Ammon's horn (tissue), 1 donor: ENCODE data around the gene BRD9.

ENCODE experiments used
- DNase-seq: peaks from one replicate; pipeline ENCODE4 v3.0.0-alpha.2; 2016; ENCODE audit warnings: low spot score

Gene BRD9

GRCh38 chr5:878125-878524 lies 14.5 kb downstream of the BRD9 start:
- no peak for DNase-seq

DNA sequence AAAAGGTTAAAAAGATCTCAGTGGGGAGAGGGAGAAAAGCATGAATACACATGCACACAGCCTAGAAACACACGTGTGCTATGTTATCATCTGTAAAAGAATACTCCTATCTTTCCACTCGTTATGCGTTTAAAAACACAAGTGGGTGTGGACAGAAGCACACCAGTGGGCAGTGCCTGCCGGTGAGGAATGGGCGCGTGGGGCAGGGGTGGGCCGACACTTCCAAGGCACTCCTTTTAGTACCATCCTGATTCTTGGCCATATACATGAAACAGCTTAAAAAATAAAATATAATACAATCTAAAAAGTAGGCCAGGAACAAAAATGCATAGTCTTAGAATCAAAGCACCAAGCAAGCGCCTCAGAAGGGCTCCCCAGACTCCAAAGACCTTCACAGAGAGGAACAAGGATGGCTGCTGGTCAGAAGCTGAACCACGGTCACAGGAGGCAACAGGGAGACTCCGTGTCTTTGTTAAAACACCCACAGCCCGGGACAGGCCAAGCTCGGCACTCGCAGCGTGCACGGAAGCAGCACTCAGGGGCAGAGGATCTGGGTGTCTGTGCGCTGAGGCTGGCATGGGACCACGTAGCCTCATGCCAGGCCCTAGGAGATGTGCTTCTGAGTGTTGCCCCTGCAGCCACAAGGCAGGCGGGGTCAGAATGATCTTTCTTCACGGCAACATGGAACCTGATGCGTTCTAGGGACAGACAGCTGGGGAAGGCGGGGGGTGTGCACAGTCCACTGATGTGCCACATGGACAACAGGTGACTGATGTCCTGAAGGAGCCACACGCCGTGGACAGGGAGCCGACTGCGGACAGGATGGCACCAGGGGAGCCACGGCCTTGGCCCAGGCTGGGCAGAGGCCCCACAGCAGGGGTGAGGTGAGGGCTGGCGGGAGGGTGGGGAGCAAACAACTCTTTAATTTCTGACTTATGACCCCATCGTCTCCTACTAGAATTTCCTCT lies 15.9 kb downstream of the BRD9 start:
- DNase-seq: no peak

GRCh38 chr5:875931-876330 lies 16.7 kb downstream of the BRD9 start:
- no peak for DNase-seq

DNA sequence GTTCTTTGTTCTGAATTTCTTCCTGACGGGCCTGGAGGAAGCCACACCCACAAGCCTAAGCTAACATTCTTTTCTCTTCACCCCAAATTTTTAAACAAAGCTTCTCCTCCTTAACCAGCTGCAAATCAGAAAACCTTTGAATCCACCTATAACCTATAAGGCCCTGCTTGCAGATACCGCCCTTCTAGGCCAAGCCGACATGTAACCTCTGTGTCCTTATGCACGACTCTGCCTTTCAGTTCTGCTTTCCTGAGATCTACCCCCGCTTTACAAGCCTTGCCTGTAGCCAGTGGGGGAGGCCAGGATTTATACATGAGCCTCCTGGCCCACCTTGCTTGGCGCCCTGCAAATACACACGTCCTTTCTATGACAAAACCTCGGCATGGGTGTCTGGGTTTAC lies 19.3 kb downstream of the BRD9 start:
- no peak for DNase-seq

GRCh38 chr5:872301-872700 lies 20.3 kb downstream of the BRD9 start:
- DNase-seq: no peak

DNA sequence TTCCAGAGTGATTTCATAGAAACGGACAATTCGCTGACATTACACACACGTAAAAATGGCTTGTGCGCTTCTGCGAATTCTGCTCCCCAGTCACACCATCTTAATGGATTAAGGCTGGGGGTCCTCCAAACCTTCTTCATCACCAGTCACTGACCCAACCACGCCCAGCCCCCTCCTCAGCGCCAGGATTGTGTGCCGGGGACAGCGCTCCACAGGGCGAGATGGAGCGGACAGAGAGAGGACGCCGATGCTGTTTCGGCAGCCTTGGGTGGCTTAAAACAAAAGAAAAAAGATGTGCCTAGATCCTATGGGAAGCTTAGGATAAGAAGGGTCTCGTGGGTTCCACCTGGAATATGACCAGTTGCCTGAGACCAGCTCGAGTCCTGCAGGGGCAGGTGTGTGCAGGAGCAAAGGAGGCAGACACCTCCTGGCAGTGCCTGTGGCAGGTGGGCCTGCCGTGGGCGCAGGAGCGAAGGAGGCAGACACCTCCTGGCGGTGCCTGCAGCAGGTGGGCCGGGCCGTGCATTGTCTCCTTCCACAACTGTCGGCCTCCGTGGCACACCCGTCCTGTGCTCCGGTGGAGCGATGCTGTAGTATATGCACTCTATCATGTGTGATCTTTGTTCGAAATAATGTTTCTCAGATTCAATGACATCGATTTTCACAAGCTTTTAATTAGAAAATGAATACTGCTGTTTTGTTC lies 20.9 kb downstream of the BRD9 start:
- no peak for DNase-seq

- no peak for DNase-seq
These were observed 21.6 kb downstream of the BRD9 start for GRCh38 chr5:870956-871355.

DNA sequence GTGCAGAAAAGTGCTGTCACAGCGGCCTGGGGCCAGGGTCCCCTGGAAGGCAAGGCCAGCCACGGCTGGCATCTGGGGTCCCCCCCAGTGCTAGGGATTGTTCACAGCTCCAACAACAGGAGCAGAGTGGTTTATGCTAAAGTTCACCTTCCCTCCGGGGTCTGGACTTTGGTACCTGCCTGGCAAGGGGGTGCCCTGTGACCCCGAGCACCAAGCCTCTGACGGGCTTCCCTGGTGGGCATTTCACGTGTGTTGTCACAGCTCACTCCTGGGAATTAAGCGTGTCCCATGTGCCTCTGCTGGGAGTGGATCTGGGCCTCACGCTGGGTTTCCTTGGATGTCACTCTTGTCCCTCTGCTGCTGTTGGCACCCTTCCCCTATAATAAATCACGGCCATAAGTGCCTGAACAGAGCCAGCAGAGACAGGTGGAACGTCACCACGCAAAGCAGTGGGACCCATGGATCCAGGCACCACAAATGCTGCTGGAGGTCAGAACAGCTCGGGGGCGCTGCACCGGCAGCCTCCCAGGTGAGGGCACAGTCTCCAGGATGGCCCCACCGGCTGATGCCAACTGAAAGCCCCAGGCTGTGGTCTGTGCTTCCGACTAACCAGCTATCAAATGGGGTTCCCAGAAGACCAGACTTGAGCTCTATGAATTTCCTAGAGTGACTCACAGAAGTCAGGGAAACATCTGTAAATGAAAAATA lies 24.0 kb downstream of the BRD9 start:
- no peak for DNase-seq

- DNase-seq: no peak
These were observed 25.2 kb downstream of the BRD9 start for GRCh38 chr5:867300-867870.

- no peak for DNase-seq
These were observed 26.8 kb downstream of the BRD9 start for GRCh38 chr5:865771-866170.

GRCh38 chr5:865168-865521 lies 27.5 kb downstream of the BRD9 start:
- no peak for DNase-seq

GRCh38 chr5:864492-865167 lies 28.0 kb downstream of the BRD9 start:
- no peak for DNase-seq

DNA sequence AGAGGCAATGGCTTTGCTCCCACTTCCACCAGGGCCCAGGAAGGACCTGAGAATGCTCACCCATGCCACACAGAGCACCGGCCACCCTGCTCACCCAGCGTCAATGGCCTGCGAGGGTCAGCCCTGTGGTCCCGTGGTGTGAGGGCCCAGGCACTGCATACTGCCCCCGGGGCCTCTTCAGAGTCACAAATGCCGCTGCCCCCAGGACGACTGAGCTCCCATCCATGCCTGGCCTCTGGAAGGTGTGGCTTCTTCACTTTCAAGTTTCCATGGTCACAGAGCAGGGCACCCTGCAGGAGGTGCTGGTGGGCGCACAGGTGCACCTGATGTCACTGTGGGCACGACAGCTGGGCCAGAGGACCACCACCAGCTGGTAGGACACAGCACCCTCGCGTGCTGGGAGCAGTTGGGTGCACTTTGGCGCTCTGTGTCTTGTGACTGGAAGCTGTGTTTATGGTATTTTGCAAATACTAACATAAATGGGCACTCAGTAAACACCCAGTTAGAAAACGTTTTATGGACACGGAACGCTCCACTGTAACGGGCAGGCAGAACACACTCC lies 29.3 kb downstream of the BRD9 start:
- DNase-seq: no peak

DNA sequence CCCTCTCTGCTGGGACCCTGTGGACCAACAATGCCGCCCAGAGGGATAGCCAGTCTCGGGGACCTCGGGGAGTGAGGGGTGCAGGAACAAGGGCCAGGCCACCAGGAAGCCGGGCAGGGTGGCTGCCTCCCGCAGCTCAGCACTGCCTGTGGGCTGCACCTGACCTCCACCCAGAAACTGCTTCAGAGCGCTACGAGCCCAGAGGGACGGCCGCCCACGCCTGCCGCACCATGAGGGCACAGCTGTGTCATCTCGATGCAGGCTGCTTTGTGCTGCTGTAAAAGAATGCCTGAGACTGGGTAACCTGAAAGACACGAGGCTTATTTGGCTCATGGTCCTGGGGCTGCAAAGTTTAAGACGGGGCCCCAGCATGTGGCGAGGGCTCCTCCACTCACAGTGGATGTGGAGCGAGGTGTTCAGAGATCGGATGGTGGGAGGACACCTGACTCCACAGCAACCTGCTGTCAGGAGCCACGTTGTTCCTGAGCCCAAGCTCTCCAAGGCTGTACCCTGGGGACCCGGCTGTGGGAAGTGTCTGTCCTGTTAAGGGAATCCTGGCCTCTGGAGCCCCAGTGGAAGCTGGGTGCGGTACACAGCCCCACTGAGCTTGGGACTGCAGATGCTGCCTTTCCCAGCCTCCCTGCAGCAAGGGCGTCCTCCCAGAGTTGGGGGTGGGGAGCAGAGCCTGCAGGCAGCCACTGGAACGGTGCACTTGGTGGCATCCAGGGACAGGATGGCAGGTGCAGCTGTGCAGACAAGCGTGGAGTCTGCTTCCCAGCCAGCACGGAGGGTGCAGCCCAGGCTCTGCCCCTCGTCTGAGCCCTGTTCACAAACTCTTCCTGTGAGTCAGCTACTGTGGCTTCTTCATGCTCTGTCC lies 30.0 kb downstream of the BRD9 start:
- no peak for DNase-seq

DNA sequence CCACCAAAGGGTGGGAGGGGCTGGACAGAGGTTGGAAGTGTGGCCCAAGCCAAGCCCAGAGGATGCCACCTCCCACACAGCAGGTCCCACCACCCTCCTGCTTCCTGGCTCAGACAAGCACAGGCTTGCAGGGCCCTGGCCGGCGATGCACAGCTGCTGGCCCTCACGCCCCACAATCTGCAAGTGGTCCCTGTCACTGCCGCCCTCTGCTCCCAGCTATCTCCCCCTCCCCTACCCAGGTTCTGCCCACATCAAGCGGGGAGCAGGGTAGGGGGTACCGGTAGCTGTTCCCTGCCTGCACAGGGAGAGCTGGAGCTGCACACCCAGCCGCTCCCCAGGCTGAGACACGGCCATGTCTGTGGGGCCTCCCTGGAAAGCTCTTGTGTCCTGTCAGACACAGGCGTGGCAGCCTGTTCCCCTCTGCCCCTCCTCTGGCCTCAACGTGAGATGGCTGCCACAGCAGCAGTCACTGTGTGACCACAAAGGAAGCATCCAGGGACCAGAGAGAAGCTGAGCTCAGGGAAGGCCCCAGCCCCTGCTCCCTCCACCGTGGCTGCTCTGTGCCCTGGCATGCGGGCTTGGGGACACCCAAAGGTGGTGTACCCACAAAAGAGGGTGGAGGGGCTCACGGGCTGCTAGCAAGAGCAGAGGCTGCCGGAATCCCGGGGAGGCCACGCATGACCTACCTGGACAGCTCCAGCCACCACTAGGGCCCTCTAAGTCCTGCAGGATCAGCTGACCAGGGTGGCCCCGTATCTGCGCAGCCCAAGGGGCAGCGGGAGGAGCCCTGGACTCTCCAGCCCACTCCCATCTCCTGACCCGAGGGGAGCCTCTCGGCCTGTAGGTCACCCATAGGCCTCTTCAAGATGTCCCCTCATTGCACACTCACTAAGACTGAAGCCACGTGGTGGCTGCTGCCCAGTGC lies 30.9 kb downstream of the BRD9 start:
- DNase-seq: no peak

- no peak for DNase-seq
These were observed 32.0 kb downstream of the BRD9 start for GRCh38 chr5:860506-861150.

DNA sequence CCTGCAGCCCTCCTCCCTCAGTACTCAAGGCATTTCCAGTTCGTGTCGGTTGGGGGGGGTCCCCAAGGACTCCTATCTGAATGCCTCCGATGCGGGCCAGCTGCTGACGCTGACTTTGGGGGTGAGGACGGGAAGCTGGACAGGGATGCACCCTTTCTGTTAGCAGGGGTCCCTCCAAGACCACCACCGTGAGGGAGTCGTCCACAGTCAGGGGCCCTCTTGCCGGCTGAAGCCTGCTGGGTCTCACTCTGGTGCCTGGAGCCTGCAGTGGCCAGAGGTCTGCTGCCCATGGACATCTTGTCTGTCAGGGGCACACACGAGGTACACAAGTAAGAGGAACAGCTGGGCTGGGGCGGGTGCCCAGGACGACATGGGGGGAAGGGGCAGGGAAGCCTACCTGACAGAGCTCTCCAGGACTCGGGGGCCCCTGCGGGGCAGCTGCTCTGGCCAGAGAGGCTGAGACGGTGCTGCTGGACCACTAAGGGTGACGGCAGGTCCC lies 32.8 kb downstream of the BRD9 start:
- DNase-seq: no peak

DNA sequence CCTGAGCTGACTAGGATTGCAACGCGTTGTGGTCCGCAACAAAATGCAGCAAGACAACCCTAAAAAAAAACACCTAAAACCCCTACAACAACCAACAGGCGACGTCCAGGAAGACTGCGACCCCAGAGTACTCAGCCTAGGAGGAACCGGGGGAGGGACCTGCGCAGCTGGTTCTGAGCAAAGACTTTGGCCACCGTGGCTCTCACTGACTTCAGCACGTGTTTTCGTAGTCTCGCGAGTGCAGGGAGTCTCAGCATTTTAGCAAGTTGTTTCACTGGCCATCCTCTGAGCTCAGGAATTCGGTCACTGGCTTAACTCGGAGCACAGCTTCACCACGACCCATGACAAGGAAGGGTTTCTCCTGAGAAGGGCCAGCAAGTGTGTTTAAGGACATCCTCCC lies 33.2 kb downstream of the BRD9 start:
- DNase-seq: no peak

DNA sequence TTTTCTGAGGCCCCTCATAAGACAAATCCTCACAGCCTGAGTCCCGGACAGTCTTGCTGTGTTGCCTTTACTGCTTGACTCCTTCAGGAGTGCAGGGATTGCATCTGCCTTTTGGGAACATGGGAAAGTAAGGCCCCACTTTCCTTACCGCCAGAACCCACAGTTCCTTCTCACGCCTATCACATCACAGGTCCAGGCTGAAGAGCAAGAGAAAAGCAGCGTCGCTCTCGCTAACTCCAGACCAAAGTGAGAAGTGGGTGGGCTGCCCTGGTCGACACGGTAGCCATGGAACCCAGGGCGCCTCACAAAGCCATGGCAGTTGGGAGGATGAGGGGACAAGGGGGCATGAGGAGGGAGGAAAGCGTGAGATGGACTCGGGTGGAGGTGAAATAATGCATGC lies 33.9 kb downstream of the BRD9 start:
- DNase-seq: no peak
